ENCODE results near the gene ATP9B. TPM values are rescaled to one million over a fixed set of nuclear protein-coding genes. Genes with fewer than 3 reads are reported as not detected.

ATP9B gene
- total RNA-seq, 6 experiments from 2014 or later: 13.6 to 25.7 (median 14.5) TPM

- TF ChIP-seq, protein P1, sequence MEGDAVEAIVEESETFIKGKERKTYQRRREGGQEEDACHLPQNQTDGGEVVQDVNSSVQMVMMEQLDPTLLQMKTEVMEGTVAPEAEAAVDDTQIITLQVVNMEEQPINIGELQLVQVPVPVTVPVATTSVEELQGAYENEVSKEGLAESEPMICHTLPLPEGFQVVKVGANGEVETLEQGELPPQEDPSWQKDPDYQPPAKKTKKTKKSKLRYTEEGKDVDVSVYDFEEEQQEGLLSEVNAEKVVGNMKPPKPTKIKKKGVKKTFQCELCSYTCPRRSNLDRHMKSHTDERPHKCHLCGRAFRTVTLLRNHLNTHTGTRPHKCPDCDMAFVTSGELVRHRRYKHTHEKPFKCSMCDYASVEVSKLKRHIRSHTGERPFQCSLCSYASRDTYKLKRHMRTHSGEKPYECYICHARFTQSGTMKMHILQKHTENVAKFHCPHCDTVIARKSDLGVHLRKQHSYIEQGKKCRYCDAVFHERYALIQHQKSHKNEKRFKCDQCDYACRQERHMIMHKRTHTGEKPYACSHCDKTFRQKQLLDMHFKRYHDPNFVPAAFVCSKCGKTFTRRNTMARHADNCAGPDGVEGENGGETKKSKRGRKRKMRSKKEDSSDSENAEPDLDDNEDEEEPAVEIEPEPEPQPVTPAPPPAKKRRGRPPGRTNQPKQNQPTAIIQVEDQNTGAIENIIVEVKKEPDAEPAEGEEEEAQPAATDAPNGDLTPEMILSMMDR (IDR thresholded peaks at IDR 0.05): no peak
- TF ChIP-seq POLR2A (IDR thresholded peaks at IDR 0.05): no peak
- Histone ChIP-seq H3K27me3 (no peaks in the 10 kb centered on the region), H3K27ac (no peak overlapping the region), H3K4me1 (no peaks in the 10 kb centered on the region), H3K4me3 (no peak overlapping the region), H3K9me3 (no peaks in the 10 kb centered on the region), H3K36me3 (no peaks in the 10 kb centered on the region)
- intact Hi-C loops (cut with DNase I): no loop called here
- WGBS (ENCODE audit: insufficient coverage, low coverage, low lambda C conversion rate, missing lambda C conversion rate): 76% methylated on average over 5 of the region's 6 CpGs
- DNase-seq (no peak), ATAC-seq (no peak)
These were observed 64.5 kb downstream of the ATP9B start for GRCh38 chr18:79133724-79134123.

DNA sequence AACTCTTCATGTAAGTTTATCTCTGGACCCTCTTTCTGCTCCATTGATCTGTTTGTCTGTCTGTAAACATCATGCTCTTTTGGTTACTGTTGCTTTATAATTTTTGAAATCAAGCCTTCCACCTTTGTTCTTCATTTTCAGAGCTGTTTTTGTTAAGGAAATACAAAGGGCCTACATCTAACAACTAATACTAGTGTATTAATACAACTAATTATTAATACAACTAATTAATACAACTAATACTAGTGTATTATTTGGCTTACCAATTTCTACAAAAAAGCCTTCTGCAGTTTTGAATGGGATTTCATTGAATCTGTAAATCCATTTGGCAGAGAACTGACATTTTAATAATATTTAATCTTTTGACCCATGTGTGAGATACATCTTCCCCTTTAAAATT, 66.7 kb downstream of the ATP9B start:
- ATAC-seq (no peak), DNase-seq (no peak)
- no peak overlapping the region for H3K27ac ChIP-seq
- no peaks in the 10 kb centered on the region for H3K4me1 ChIP-seq
- intact Hi-C loops (cut with DNase I): no loop called here
- no peak overlapping the region for H3K4me3 ChIP-seq
- no peaks in the 10 kb centered on the region for H3K9me3 ChIP-seq
- no peaks in the 10 kb centered on the region for H3K36me3 ChIP-seq
- TF ChIP-seq POLR2A (IDR thresholded peaks at IDR 0.05): no peak
- TF ChIP-seq, protein P1 (IDR thresholded peaks at IDR 0.05): no peak
- no peaks in the 10 kb centered on the region for H3K27me3 ChIP-seq

- WGBS (ENCODE audit: insufficient coverage, low coverage, low lambda C conversion rate, missing lambda C conversion rate): 95% methylated on average over 6 of the region's 6 CpGs
- Histone ChIP-seq H3K36me3 (no peaks in the 10 kb centered on the region), H3K27me3 (no peaks in the 10 kb centered on the region), H3K4me1 (no peaks in the 10 kb centered on the region), H3K9me3 (no peaks in the 10 kb centered on the region), H3K4me3 (no peak overlapping the region), H3K27ac (no peak overlapping the region)
- TF ChIP-seq, protein P1 (IDR thresholded peaks at IDR 0.05): no peak
- no peak for TF ChIP-seq POLR2A (IDR thresholded peaks at IDR 0.05)
- no peak for DNase-seq
- ATAC-seq: no peak
- intact Hi-C loops (cut with DNase I): no loop called here
These were observed 67.5 kb downstream of the ATP9B start for GRCh38 chr18:79136742-79137141.

- Histone ChIP-seq H3K27me3 (no peaks in the 10 kb centered on the region), H3K9me3 (no peaks in the 10 kb centered on the region), H3K4me1 (no peaks in the 10 kb centered on the region), H3K36me3 (no peaks in the 10 kb centered on the region), H3K4me3 (no peak overlapping the region), H3K27ac (no peak overlapping the region)
- intact Hi-C loops (cut with DNase I): no loop called here
- no peak for ATAC-seq
- no peak for TF ChIP-seq POLR2A (IDR thresholded peaks at IDR 0.05)
- TF ChIP-seq, protein P1 (IDR thresholded peaks at IDR 0.05): no peak
- no peak for DNase-seq
- WGBS (ENCODE audit: insufficient coverage, low coverage, low lambda C conversion rate, missing lambda C conversion rate): 75% methylated on average over 4 of the region's 4 CpGs
These were observed 70.0 kb downstream of the ATP9B start for GRCh38 chr18:79139206-79139605.

DNA sequence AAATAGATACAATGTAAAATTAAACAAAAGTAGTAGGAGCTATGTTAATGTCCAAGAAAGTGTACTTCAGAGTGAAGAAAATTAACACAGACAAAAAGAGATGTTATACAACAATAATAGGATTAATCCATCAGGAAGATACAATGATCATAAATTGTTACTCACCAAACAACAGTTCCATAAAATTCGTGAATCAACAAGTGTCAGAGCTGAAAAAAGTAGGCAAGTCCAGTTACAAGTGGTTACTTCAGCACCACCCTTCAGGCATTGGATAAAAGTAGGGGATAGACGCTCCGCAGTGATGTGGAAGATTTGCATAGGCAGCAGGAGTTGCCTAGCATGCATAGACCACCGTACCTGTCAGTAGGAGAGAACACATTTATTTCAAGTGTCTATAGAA, 77.8 kb downstream of the ATP9B start:
- 95% methylated on average over 4 of the region's 4 CpGs for WGBS (ENCODE audit: insufficient coverage, low coverage, low lambda C conversion rate, missing lambda C conversion rate)
- H3K4me3 ChIP-seq: no peak overlapping the region
- no peaks in the 10 kb centered on the region for H3K27me3 ChIP-seq
- no peak overlapping the region for H3K27ac ChIP-seq
- peaks cover 0 to 3% (median 0%) of the 10 kb centered on the region in 4 donors for H3K36me3 ChIP-seq
- no peak for DNase-seq
- intact Hi-C loops (cut with DNase I): no loop called here
- ATAC-seq: no peak
- TF ChIP-seq POLR2A (IDR thresholded peaks at IDR 0.05): no peak
- TF ChIP-seq, protein P1 (IDR thresholded peaks at IDR 0.05): no peak
- no peaks in the 10 kb centered on the region for H3K4me1 ChIP-seq
- H3K9me3 ChIP-seq: no peaks in the 10 kb centered on the region

Data from right lobe of liver (tissue), 6 donors.